Testis (tissue), 3 donors: Measurements from ENCODE around the gene KRTAP2-4. TPM values are rescaled to one million over a fixed set of nuclear protein-coding genes. Genes with fewer than 3 reads are reported as not detected.
A peak's percentile ranks its signal among the peaks of the same experiment; 100 is the strongest.
"Not testable (repeated sequence)": the region's sequence is repeated elsewhere in the genome, so short reads cannot be mapped to it uniquely, and the experiment has no call there.

Source experiments
- DNase-seq: peaks from one replicate; pipeline ENCODE4 v3.0.0-alpha.2; 2019
- H3K27ac ChIP-seq, 2 donors: fragments of 200-600 bp; sonication (generic); one replicate each; pipeline ENCODE4 v1.5.1; 2019
- H3K27me3 ChIP-seq: fragments of 200-600 bp; sonication (generic); one replicate; pipeline ENCODE4 v1.5.1; 2019
- H3K36me3 ChIP-seq: fragments of 200-600 bp; sonication (generic); one replicate; pipeline ENCODE4 v1.5.1; 2017; ENCODE audit warnings: low read depth; ENCODE audit errors: missing control alignments
- H3K4me1 ChIP-seq: fragments of 200-600 bp; sonication (generic); one replicate; pipeline ENCODE4 v1.5.1; 2019
- H3K4me3 ChIP-seq, 2 donors: fragments of 200-600 bp; sonication (generic); one replicate each; pipeline ENCODE4 v1.5.1; 2017 to 2019
- H3K9me3 ChIP-seq: fragments of 200-600 bp; sonication (generic); one replicate; pipeline ENCODE4 v1.5.1; 2017
- POLR2A ChIP-seq: fragments of 450-650 bp; IDR thresholded peaks from one replicate; pipeline ENCODE4 v1.6.1; 2017; ENCODE audit warnings: antibody characterized with exemption, mild to moderate bottlenecking, moderate library complexity
- WGBS, 2 donors: methylation state at CpG; one replicate each; pipeline ENCODE4 v1.1.5; 2018; 5-methylcytosine and 5-hydroxymethylcytosine counted together
- intact Hi-C: fragments of 100-400 bp; cut with DNase I; formaldehyde crosslinking; loops from one replicate; pipeline ENCODE4 v1.15.1; 2023; ENCODE audit warnings: low total_unique reads
- polyA plus RNA-seq: library from polyadenylated mRNA; stranded (reverse); fragments of 350-450 nt; fragmentation: Illumina TruSeq; extraction: RNeasy Lipid Tissue Mini Kit (QIAGEN cat#74804); gene quantifications from one replicate; pipeline ENCODE4 v1.2.3, GENCODE V29; 2014; ENCODE audit warnings: low read depth, low replicate concordance; ENCODE audit not compliant: insufficient read depth
- total RNA-seq, 2 donors: library from RNA; depleted of rRNA; stranded (reverse); fragments of >200 nt; gene quantifications; one replicate each; pipeline ENCODE4 v1.2.3, GENCODE V29; 2016
- TF ChIP-seq, protein P1 (sequence below), 3 experiments: fragments of 450-650 bp in 2 of 3; fragments of 200-600 bp in 1 of 3; sonication (generic) in 1 of 3; IDR thresholded peaks; one replicate each; pipeline ENCODE4 v1.5.1; 2016 to 2019; ENCODE audit warnings: antibody characterized with exemption in 3 of 3, mild to moderate bottlenecking in 2 of 3, moderate library complexity in 1 of 3

KRTAP2-4 gene
- total and polyA plus RNA-seq, 3 donors from 2014 or later: not detected

- TF ChIP-seq POLR2A: no peak
- TF ChIP-seq, protein P1, sequence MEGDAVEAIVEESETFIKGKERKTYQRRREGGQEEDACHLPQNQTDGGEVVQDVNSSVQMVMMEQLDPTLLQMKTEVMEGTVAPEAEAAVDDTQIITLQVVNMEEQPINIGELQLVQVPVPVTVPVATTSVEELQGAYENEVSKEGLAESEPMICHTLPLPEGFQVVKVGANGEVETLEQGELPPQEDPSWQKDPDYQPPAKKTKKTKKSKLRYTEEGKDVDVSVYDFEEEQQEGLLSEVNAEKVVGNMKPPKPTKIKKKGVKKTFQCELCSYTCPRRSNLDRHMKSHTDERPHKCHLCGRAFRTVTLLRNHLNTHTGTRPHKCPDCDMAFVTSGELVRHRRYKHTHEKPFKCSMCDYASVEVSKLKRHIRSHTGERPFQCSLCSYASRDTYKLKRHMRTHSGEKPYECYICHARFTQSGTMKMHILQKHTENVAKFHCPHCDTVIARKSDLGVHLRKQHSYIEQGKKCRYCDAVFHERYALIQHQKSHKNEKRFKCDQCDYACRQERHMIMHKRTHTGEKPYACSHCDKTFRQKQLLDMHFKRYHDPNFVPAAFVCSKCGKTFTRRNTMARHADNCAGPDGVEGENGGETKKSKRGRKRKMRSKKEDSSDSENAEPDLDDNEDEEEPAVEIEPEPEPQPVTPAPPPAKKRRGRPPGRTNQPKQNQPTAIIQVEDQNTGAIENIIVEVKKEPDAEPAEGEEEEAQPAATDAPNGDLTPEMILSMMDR (IDR thresholded peaks at IDR 0.05): no peak
- DNase-seq: no peak
- Histone ChIP-seq H3K4me1 (no peaks in the 10 kb centered on the region), H3K4me3 (no peak overlapping the region), H3K9me3 (no peaks in the 10 kb centered on the region), H3K27ac (no peak overlapping the region), H3K27me3 (no peaks in the 10 kb centered on the region), H3K36me3 (no peaks in the 10 kb centered on the region)
- 91 to 96% methylated on average over 1 of the region's 1 CpG for WGBS, 2 donors
- intact Hi-C loops: no loop called here
Measured at GRCh38 chr17:41064301-41064700, 1.4 kb downstream of the KRTAP2-4 start.

- Histone ChIP-seq H3K27me3 (no peaks in the 10 kb centered on the region), H3K36me3 (no peaks in the 10 kb centered on the region), H3K27ac (no peak overlapping the region), H3K4me3 (no peak overlapping the region), H3K4me1 (no peaks in the 10 kb centered on the region), H3K9me3 (no peaks in the 10 kb centered on the region)
- intact Hi-C loops: no loop called here
- DNase-seq: no peak
- 85 to 88% methylated on average over 4 of the region's 4 CpGs for WGBS, 2 donors
- no peak for TF ChIP-seq POLR2A
- TF ChIP-seq, protein P1 (IDR thresholded peaks at IDR 0.05): no peak
Measured at GRCh38 chr17:41063449-41063848, 2.2 kb downstream of the KRTAP2-4 start.

GRCh38 chr17:41061964-41062363 is 3.7 kb downstream of the KRTAP2-4 start:
- intact Hi-C loops: no loop called here
- no peaks in the 10 kb centered on the region for H3K9me3 ChIP-seq
- no peaks in the 10 kb centered on the region for H3K36me3 ChIP-seq
- no peak overlapping the region for H3K4me3 ChIP-seq
- DNase-seq: no peak
- H3K27ac ChIP-seq: peak overlapping the region in 1 of 2 donors; percentile 41
- no peak for TF ChIP-seq POLR2A
- TF ChIP-seq, protein P1 (IDR thresholded peaks at IDR 0.05): no peak
- no peaks in the 10 kb centered on the region for H3K4me1 ChIP-seq
- 48 to 51% methylated on average over 1 of the region's 1 CpG for WGBS, 2 donors
- H3K27me3 ChIP-seq: no peaks in the 10 kb centered on the region

DNA sequence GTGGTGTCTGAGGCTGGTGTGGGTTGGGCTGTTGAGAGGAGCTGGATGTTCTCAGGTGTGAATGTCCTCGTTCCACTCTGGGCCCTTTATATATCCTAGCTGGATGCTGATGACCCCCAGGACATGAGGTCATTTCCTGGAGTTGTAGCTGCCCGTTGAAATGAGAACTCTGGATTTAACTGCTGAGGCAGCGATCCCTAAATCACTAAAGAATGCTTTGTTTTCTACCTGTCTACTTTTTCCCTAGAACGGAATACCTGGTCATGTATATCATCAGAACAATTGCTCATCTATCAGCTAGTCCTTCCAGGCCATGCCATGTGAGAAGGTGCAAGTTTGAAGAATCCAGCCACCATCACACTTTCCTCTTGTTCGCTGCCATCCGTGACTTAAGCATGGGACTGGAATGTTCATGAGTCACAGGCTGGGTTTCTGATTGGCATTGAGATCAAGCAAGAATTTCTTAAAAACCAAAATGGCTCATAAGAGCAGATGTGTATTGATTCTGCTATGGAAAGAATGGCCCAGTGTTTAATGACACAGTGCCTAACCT is 5.6 kb downstream of the KRTAP2-4 start, which contains the start of gene KRTAP2-3:
Gene KRTAP2-3 (minus strand): TSS at position 63 of the 553 bp plus-strand sequence. CDS start 64 bp downstream, outside the sequence.
- H3K27me3 ChIP-seq: no peaks in the 10 kb centered on the region
- no peaks in the 10 kb centered on the region for H3K4me1 ChIP-seq
- H3K36me3 ChIP-seq: no peaks in the 10 kb centered on the region
- TF ChIP-seq POLR2A: no peak
- TF ChIP-seq, protein P1 (IDR thresholded peaks at IDR 0.05): no peak
- no peak within 1 kb of the TSS for H3K27ac ChIP-seq
- no peaks in the 10 kb centered on the region for H3K9me3 ChIP-seq
- no peak within 1 kb of the TSS for H3K4me3 ChIP-seq
- no peak for DNase-seq
- 44 to 74% methylated on average over 6 of the region's 6 CpGs for WGBS, 2 donors
- intact Hi-C loops: no loop called here

DNA sequence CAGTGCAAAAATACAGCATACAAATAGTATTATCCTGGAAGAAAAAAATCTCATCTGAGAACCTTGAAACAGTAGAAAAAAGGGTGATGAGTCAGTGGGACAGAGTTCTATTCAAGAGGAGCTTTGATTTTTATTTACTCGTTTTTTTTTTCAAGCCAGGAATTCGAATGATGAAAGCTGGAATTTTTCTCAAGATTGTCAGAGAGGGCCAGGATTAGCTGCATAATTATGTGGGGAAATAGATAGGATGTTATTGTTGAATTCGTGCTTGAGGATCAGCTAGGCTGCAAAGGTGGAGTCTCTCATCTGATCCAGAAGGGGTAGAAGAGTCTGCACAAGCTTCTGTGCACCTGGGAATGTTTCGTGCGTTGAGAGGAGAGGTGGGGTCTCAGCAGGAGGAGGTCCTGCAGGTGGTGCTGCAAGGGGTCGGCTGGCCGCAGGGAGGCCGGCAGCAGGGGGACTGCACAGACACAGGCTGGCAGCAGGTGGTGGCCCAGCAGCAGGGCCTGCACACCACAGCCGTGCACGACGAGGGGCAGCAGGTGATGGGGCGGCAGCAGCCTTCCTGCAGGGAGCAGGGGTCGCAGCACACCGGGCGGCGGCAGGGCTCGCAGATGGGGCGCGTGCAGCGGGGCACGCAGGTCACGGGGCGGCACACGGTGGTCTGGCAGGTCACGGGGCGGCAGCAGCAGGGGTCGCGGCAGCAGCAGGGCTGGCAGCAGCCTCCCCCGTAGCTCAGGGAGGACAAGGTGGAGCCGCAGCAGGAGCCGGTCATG is 6.2 kb downstream of the KRTAP2-4 start:
- DNase-seq, H3K27me3 ChIP-seq, H3K9me3 ChIP-seq, H3K4me1 ChIP-seq, H3K27ac ChIP-seq, H3K4me3 ChIP-seq, intact Hi-C loops, H3K36me3 ChIP-seq: not testable (repeated sequence)
- WGBS, 2 donors: 24 to 44% methylated on average over 8 to 9 of the region's 31 CpGs
